IPS-NIHi11 (cell line): ENCODE data around the gene UMOD.

Experiments used
- DNase-seq: peaks from one replicate; pipeline ENCODE4 v3.0.0; 2012; ENCODE audit warnings: mixed read lengths, low spot score

UMOD gene

GRCh38 chr16:20300312-20301097 lies 52.0 kb downstream of the UMOD start:
- peak; percentile 83 for DNase-seq

DNA sequence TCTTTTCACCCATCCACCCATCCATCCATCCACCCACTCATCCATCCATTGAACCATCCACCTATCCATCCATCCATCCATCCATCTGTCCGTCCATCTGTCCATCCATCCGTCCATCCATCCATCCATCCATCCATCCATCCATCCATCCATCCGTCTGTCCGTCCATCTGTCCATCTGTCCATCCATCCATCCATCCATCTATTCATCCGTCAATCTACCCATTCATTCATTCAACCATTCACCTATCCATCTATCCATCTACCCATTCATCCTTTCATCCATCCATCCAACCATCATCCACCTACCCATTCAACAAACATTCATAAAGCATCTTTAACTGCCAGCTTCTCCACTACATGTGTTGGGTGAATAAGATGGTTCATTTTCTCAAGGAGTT lies 54.1 kb downstream of the UMOD start:
- DNase-seq = no peak

- DNase-seq = peak; percentile 13
These were observed 61.0 kb downstream of the UMOD start for GRCh38 chr16:20291208-20292206.

GRCh38 chr16:20289571-20289970 lies 62.9 kb downstream of the UMOD start:
- no peak for DNase-seq

GRCh38 chr16:20285993-20286499 lies 66.5 kb downstream of the UMOD start:
- DNase-seq = peak; percentile 19
